Myocyte (in vitro differentiated cells): ENCODE results near the gene SH3RF3. TPM values are rescaled to one million over a fixed set of nuclear protein-coding genes. Genes with fewer than 3 reads are reported as not detected.

Experiments used
- DNase-seq: peaks from one replicate; pipeline ENCODE4 v3.0.0-alpha.2; 2012; ENCODE audit warnings: low read depth
- total RNA-seq: library from RNA; depleted of rRNA; stranded (reverse); fragments of >200 nt; gene quantifications from 2 replicates; pipeline ENCODE4 v1.2.3, GENCODE V29; 2014

Gene SH3RF3
- total RNA-seq, 1 donor from 2014 or later: 5.3 TPM

GRCh38 chr2:109486711-109487535 lies 357.9 kb downstream of the SH3RF3 start:
- no peak for DNase-seq

- DNase-seq: no peak
Observed at GRCh38 chr2:109487536-109487869, 358.5 kb downstream of the SH3RF3 start.

DNA sequence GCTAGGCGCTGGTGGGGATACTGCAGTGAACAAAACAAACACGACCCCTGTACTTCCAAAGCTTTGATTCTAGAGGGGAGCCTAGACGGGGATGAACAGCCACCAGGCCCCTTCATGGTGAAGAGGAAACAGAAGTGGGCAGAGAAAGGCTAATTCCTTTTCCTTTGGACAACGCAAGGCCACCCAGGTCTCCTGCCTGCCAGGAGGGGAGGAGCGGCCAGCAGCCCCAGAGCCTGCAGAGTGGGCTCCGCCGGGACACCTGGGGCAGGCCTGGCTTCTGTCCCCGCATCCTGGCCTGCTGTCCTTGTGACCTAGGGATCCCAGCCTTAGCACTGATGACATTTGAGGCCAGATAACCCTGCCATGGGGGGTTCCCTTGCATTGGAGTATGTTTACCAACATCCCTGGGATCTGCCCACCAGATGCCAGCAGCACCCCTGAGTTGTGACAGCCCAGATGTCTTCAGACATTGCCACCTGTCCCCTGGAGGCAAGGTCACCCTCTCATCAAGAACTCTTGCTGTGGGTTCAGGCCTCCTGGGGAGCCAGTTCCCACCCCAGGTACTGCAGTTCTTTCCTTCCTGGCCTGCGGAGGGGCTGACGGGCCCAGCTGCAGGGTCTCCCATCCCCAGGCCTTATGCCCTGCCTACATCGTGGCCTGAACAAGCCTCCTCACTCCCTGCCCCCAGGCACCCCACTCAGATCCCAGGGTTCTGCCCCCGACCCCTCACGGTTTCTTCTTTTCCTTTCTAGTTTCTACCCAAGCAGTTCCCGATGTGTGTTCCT lies 359.1 kb downstream of the SH3RF3 start:
- no peak for DNase-seq

GRCh38 chr2:109489296-109489695 lies 360.3 kb downstream of the SH3RF3 start:
- DNase-seq: no peak

DNA sequence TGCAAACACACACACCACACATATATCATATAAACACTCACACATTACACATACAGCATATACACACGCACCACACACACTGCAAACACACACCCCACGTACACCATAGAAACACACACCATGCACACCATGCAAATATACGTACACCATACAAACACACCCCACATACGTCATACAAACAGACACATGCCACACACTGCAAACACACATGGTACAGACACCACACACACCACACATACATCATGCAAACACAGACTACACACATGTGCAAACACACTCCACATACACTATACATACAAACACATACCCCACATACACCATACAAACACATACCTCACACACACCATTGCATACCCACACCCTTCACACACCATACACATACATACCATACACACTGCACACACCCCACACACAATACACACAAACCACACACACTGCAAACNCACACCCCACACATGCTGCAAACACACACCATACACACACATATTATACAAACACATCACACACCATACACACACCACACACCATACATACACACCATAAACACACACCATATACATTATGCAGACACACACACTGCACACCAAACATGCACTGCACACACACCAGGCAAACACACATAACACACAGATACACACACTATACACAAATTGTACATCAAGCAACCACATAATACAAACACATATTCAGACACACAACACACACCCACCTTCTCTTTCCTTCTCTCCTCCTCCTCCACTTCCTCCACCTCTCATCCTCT lies 364.4 kb downstream of the SH3RF3 start:
- no peak for DNase-seq

- DNase-seq: no peak
Observed at GRCh38 chr2:109494351-109494750, 365.3 kb downstream of the SH3RF3 start.

DNA sequence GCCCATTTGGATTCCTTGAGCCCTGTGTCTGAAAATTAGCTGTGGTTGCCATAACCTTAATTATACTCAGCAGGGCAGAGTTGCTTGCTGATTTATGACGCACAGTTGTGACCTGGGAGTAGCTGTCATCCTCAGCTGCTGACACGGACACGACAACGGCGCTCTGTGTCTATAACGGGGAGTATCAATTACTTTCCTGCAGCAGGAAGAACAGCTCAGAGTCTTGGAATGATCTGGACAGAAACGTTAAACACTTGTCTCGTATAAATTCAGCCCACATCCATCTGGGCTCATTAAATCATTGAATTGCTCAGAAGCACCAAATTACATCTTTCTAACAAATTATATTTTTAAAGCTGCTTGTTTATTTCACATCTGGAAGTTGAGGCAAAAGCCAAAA lies 368.5 kb downstream of the SH3RF3 start:
- DNase-seq: peak; percentile 86

DNA sequence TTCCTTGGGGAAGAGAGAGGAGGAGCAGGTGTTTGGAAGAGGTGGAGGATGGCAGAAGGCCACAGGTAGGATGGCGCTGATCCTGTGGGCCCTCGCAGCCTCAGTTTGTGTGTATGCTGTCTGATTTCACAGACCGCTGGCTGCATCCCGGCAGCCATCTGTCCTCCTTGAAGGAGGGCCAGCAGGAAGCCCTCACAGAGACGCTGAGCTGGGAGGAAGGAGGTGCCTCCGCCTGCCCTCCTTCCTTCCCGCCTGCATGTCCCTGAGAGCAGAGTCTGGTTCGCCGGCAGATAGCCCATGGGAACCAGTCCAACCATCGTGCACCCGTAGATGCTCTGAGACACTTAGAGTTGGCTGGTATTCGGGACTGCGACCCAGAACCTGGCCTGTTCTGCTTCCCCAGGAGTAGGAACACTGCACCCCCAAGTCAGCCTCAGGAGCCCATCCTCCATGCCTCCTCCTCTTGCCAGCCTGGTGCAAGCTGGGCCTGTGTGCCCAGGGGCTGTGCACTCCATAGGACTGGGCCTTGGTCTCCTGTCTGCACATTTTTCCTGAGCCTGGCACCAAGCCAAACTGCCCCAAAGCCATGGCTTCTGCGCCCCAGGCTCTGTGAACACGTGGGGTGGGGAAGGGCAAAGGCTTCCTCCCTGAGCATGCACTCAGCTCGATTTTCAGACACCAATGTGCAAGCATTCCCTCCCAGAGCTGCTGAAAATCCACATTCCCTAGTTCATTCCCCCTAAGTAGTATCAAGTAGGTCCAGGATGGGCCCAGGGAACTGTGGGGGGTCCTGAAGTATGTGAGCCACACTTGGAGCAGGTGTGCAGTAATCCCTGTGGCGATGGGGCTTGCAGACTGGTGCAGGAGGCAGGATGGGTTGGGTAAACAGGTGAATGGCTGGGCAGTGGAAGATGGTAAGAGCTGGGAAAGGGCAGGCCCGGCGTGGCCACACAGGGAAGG lies 369.2 kb downstream of the SH3RF3 start:
- no peak for DNase-seq

- no peak for DNase-seq
Observed at GRCh38 chr2:109498906-109499305, 369.9 kb downstream of the SH3RF3 start.

- DNase-seq: peak; percentile 50
Observed at GRCh38 chr2:109499566-109499965, 370.6 kb downstream of the SH3RF3 start.

- no peak for DNase-seq
Observed at GRCh38 chr2:109500910-109501309, 371.9 kb downstream of the SH3RF3 start.

DNA sequence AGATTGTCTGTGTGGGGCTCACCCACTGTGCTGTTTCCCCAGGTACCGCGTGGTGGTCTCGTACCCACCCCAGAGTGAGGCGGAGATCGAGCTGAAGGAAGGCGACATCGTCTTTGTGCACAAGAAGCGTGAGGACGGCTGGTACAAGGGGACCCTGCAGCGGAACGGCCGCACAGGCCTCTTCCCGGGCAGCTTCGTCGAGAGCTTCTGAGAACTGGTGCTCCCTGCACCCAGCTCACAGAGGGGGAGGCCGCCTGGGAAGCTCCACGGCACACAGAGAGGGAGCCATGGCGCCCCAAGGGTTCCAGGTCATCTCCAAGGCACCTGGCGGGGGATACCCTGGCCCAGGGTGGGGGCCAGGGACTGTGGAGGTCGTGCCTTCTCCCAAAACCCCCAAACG lies 372.5 kb downstream of the SH3RF3 start:
- DNase-seq: no peak

DNA sequence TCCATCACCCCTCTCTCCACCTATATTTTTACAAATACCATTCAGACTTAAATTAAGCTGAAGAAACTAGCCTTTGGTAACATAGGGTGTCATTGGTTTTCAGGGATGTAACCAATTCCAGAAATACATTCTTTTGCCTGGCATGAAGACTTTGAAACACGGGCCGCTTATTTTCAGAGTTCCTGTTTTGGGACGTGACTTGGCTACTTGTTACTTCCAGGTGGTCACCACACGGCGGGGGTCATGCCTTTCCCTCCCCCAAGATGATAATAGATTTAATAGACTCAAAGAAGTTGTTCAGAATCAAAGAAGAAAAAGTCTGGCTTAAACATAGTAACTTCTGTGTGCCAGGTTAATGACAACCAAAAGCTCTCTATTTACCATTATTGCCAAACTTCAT lies 374.2 kb downstream of the SH3RF3 start:
- no peak for DNase-seq

- no peak for DNase-seq
Observed at GRCh38 chr2:109507217-109507616, 378.2 kb downstream of the SH3RF3 start.

DNA sequence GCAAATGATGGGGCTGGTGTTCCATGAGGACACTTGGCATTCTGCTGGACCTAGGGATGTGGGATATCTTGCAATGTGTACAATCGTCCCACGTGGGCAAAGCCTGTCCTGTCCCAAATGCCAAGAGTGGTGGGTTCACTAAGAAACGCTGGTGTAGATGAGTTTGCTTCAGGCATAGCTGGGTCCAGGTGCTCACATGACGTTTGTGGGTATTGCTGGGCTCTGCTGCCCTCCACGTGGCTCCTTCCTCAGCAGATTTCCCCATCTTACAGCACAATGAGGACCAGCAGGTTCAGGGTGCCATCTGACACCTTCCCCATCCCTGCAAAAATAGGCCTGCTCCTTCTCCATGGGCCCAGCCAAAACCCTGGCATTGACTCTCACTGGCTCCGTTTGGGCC lies 378.8 kb downstream of the SH3RF3 start:
- DNase-seq: no peak

- DNase-seq: no peak
Observed at GRCh38 chr2:109508556-109508955, 379.6 kb downstream of the SH3RF3 start.

DNA sequence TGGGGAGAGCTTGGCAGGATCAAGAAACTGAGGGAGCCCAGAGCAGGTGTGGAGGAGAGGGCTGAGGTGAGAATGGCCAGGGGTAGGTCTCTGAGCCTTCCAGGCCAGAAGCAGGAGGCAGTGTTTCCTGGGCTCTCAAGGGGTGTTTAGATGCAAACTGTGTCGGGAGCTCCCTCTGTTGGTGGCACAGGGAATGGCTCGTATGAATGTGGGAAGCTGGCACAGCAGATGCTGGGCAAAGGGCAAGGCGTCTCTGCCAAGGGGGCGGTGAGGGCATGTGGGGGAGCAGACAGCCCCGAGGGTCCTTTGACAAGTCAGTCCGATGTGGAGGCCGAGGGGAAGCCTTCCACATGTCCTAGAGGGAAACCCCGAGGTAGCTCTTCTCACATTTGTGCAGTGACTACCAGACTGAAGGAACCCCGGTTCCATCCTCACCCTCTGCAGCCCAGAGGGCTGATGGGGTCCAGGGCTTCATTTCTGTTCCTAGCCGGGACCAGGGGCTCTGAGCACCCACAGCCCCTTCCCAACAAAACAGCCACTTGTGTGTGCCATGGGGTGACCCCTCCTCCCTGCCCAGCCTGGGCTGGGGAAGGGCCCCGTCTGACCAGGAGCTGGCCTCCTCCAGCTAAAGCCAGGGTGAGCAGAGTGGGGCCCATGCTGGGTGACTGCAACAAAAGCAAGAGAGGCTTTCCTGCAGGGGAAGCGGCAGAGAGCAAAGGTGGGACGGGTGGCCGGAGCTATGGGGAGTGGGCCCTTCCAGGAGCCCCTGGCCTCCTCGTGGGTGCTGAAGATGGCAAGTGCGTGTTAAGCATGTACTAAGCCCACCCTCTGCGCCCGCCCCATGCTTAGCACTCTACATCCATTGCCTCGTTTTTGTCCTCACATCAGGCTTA lies 381.4 kb downstream of the SH3RF3 start:
- DNase-seq: peak; percentile 91

DNA sequence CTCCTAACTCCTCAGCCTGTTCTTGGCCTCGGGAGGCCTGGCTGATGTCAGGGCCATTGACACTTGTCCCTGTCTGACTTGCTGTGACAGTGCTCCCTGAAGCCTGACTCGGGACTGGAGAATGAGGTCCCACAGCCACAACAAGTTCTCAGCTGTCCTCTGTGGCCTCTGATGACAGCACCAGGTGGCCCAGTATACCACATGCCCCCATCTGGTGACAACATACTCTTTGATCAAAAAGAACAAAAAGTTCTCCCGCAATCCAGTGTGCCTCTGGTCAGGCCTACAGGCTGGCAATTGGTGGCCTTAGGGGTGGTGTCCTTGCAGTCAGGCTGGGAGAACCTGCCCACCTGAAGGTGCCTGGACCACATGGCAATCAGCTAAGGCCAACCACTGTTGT lies 382.2 kb downstream of the SH3RF3 start:
- peak; percentile 95 for DNase-seq

GRCh38 chr2:109512076-109512475 lies 383.1 kb downstream of the SH3RF3 start:
- no peak for DNase-seq

DNA sequence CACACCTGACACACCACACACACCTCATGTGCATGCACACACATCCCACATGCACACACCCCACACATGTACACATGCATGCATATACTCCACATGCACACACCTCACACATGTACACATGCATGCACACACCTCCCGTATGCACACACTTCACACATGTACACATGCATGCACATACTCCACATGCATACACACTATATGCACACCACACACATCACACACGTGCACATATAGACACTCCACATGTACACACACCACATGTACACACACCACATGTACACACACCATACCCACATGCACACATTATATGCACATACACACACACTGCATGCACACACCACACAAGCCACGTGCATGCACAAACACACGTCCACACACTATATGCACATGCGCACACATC lies 384.2 kb downstream of the SH3RF3 start:
- no peak for DNase-seq
